Nephron progenitor cell (in vitro differentiated cells): Measurements from ENCODE around the gene TBX1.

Experiments used
- DNase-seq: peaks from one replicate; pipeline ENCODE4 v3.0.0; 2021
- H3K27ac Mint-ChIP-seq: 2 replicates; pipeline ENCODE4 v1.8.0; 2021; ENCODE audit warnings: mild to moderate bottlenecking, moderate library complexity, mixed read lengths
- H3K27me3 Mint-ChIP-seq: 2 replicates; pipeline ENCODE4 v1.8.0; 2021; ENCODE audit warnings: mild to moderate bottlenecking, low read depth, mixed read lengths; ENCODE audit not compliant: poor library complexity
- H3K36me3 Mint-ChIP-seq: 2 replicates; pipeline ENCODE4 v1.8.0; 2021; ENCODE audit warnings: low read depth, mixed read lengths
- H3K4me1 Mint-ChIP-seq: 2 replicates; pipeline ENCODE4 v1.8.0; 2021; ENCODE audit warnings: mixed read lengths
- H3K4me3 Mint-ChIP-seq: 2 replicates; pipeline ENCODE4 v1.8.0; 2021; ENCODE audit warnings: mild to moderate bottlenecking, moderate library complexity, mixed read lengths
- H3K9me3 Mint-ChIP-seq: 2 replicates; pipeline ENCODE4 v1.8.0; 2021; ENCODE audit warnings: mild to moderate bottlenecking, moderate library complexity, mixed read lengths
- CTCF ChIP-seq: fragments of 200-600 bp; sonication (generic); IDR thresholded peaks from 2 replicates; pipeline ENCODE4 v1.5.0; 2021; ENCODE audit warnings: antibody characterized with exemption

TBX1 gene

GRCh38 chr22:19748991-19749664 lies 11.4 kb upstream of the TBX1 start:
- peaks cover 57% of the 10 kb centered on the region for H3K27me3 Mint-ChIP-seq
- no peaks in the 10 kb centered on the region for H3K36me3 Mint-ChIP-seq
- DNase-seq: no peak
- H3K9me3 Mint-ChIP-seq: no peaks in the 10 kb centered on the region
- TF ChIP-seq CTCF: no peak
- H3K4me3 Mint-ChIP-seq: no peak overlapping the region
- H3K27ac Mint-ChIP-seq: no peak overlapping the region
- H3K4me1 Mint-ChIP-seq: peaks cover 44% of the 10 kb centered on the region

- TF ChIP-seq CTCF: no peak
- H3K4me3 Mint-ChIP-seq: no peak overlapping the region
- H3K4me1 Mint-ChIP-seq: peaks cover 49% of the 10 kb centered on the region
- no peaks in the 10 kb centered on the region for H3K9me3 Mint-ChIP-seq
- H3K27me3 Mint-ChIP-seq: peaks cover 57% of the 10 kb centered on the region
- H3K36me3 Mint-ChIP-seq: no peaks in the 10 kb centered on the region
- no peak overlapping the region for H3K27ac Mint-ChIP-seq
- no peak for DNase-seq
Observed at GRCh38 chr22:19749876-19750275, 10.7 kb upstream of the TBX1 start.

- Mint-ChIP-seq H3K27ac (no peak overlapping the region), H3K36me3 (no peaks in the 10 kb centered on the region), H3K4me1 (peaks cover 52% of the 10 kb centered on the region), H3K4me3 (no peak overlapping the region), H3K27me3 (peaks cover 64% of the 10 kb centered on the region), H3K9me3 (no peaks in the 10 kb centered on the region)
- no peak for TF ChIP-seq CTCF
- no peak for DNase-seq
Observed at GRCh38 chr22:19750507-19751490, 9.8 kb upstream of the TBX1 start.

- no peak overlapping the region for H3K27ac Mint-ChIP-seq
- peaks cover 73% of the 10 kb centered on the region for H3K27me3 Mint-ChIP-seq
- no peak for DNase-seq
- TF ChIP-seq CTCF: no peak
- H3K4me1 Mint-ChIP-seq: peaks cover 51% of the 10 kb centered on the region
- no peak overlapping the region for H3K4me3 Mint-ChIP-seq
- H3K9me3 Mint-ChIP-seq: no peaks in the 10 kb centered on the region
- H3K36me3 Mint-ChIP-seq: no peaks in the 10 kb centered on the region
Observed at GRCh38 chr22:19751497-19752245, 8.9 kb upstream of the TBX1 start.

- peak; percentile 10 for TF ChIP-seq CTCF
- H3K27ac Mint-ChIP-seq: no peak overlapping the region
- no peak overlapping the region for H3K4me3 Mint-ChIP-seq
- peaks cover 83% of the 10 kb centered on the region for H3K27me3 Mint-ChIP-seq
- DNase-seq: no peak
- H3K36me3 Mint-ChIP-seq: no peaks in the 10 kb centered on the region
- no peaks in the 10 kb centered on the region for H3K9me3 Mint-ChIP-seq
- peaks cover 52% of the 10 kb centered on the region for H3K4me1 Mint-ChIP-seq
Observed at GRCh38 chr22:19753090-19753842, 7.3 kb upstream of the TBX1 start.
